Right renal pelvis (tissue), 4 donors: Measurements from ENCODE around the gene IL18RAP. TPM values are rescaled to one million over a fixed set of nuclear protein-coding genes. Genes with fewer than 3 reads are reported as not detected.

Experiments used
- DNase-seq, 4 donors: peaks; one replicate each; pipeline ENCODE4 v3.0.0-alpha.2; 2013; ENCODE audit warnings: low read depth in 4 of 4, low spot score in 3 of 4, missing footprints in 1 of 4
- polyA plus RNA-seq, 4 donors: library from polyadenylated mRNA; unstranded; fragments of 120-200 nt; gene quantifications; one replicate each; pipeline ENCODE4 v1.2.1, GENCODE V29; 2013; ENCODE audit not compliant: insufficient read length in 4 of 4

IL18RAP gene
- polyA plus RNA-seq, 4 donors: 0.18 to 0.36 (median 0.29) TPM

GRCh38 chr2:102451968-102452367 is 29.0 kb downstream of the IL18RAP start:
- no peak for DNase-seq

- no peak for DNase-seq
Measured at GRCh38 chr2:102453501-102453900, 30.5 kb downstream of the IL18RAP start.

DNA sequence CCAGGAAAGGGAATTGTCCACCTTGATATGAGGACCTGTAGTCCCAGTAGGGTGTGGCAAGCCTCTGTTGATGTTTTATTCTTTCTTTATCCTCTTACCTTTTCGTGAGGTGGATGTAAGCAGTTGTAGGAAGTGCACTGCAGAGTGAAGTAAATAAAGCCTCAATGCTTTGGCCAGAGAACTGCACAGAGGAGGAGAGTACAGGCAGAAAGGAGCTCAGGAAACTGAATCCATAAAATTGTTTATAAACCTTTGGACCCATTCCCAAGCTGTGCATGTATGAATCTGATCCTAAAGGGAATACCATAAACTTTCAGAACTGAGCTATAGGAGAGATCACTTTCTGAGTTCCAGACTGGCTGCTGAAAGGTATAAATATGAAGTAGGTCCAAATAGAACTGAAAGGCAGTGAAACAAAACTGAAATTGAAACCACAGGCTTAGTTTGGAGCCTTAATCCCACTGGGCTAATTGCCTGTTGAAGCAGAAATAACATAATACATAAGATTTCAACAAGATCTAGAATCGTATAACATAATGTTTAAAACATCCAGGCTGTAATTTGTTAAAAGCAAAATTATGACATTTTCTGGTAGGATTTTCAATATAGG is 32.2 kb downstream of the IL18RAP start:
- no peak for DNase-seq

DNA sequence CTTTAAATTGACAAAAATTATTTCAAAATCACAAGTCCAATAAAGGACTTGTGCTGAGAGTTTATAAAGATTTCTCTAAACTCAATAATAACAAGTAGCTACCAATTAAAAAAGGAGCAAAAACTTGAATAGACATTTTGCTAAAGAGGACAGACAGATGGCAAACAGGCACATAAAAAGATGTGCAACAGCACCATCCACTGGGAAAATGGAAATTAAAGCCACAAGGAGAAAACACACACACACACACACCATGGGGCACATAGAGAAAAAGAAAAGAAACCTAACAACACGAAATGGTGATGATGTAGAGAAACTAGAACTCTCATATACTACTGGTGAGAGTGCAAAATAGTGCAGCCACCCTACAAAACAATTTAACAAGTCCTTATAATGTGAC is 37.5 kb downstream of the IL18RAP start:
- DNase-seq: no peak

- no peak for DNase-seq
Measured at GRCh38 chr2:102461188-102461587, 38.2 kb downstream of the IL18RAP start.

DNA sequence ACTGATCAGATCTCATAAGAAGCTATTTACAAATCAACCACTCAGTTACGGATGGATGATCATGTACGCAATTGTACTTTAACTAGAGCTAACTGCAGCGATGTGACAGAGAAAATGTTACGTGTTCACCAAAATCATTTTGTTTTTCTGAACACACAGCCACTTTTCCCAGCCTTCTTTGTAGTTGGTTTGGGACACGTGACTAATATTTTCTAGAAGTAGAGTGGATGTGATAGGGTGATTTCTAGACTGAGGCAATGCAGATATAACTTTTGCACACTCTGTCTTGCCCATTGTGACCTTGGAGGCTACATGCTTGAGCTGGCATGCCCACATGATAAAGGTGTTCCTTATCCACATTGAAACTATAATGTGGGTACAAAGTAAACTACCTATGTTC is 40.2 kb downstream of the IL18RAP start:
- DNase-seq: no peak

GRCh38 chr2:102470168-102470567 is 47.2 kb downstream of the IL18RAP start:
- no peak for DNase-seq

- peak; percentile 18 to 36 (median 24) for DNase-seq
Measured at GRCh38 chr2:102473020-102473419, 50.1 kb downstream of the IL18RAP start, which contains the start of gene SLC9A4. Gene SLC9A4 (plus strand): TSS chr2:102473226. CDS start chr2:102473760, 534 bp downstream.

- no peak for DNase-seq
Measured at GRCh38 chr2:102473631-102474030, 50.7 kb downstream of the IL18RAP start.

DNA sequence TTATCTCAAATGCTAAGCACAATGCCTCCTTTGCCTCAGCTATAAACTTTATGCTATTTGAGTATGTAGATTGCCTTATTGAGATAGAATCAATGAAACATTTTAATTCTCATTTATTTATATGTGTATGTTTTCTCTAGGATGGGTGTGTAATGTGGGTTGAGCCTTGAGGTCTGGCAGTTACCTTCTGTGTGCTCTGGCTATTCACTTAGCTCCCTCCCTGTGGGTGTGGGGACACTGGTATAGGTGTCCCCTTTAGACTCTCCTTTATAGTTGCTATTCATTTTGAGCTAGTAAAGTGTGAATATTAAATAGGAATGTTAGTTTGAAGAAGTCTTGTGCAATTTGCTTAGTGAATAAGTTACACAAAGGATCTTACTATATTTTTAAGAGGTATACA is 51.8 kb downstream of the IL18RAP start:
- no peak for DNase-seq

DNA sequence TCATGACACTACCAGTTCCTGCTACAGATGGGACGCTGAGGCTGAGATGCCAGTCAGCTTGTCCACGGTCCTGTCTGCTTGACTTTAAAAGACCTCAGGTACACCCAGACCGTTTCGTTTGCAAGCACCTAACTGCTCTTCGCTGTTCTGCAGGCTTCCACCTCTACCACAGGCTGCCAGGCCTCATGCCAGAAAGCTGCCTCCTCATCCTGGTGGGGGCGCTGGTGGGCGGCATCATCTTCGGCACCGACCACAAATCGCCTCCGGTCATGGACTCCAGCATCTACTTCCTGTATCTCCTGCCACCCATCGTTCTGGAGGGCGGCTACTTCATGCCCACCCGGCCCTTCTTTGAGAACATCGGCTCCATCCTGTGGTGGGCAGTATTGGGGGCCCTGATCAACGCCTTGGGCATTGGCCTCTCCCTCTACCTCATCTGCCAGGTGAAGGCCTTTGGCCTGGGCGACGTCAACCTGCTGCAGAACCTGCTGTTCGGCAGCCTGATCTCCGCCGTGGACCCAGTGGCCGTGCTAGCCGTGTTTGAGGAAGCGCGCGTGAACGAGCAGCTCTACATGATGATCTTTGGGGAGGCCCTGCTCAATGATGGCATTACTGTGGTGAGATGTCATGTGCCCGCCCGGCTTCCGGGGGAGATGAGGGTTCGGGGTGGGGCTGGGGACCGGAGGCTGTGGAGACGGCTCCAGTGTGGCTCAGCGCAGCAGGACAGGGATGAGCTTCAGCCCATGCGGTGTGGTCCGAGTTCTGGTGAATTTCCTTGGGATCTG is 55.9 kb downstream of the IL18RAP start:
- DNase-seq: no peak

- DNase-seq: no peak
Measured at GRCh38 chr2:102480285-102481195, 57.6 kb downstream of the IL18RAP start.

DNA sequence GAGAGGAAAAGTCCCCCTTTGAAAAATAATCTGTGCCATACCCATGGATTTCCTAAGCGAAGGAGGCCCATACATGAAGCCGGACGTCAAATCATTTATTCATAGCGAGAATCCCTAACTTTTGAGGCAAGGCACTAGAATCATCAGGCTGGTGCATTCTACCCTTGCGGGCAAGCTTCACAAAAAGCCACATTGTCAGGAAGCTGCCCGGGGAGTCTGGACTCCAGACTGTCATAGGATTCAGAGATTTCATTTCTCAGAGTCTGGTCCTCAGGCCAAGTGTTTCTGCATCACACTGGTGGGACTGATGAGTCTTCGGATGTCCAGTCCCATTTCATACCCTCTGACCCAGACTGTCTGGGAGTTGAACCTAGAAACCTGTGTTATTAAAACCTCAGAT is 59.0 kb downstream of the IL18RAP start:
- no peak for DNase-seq

DNA sequence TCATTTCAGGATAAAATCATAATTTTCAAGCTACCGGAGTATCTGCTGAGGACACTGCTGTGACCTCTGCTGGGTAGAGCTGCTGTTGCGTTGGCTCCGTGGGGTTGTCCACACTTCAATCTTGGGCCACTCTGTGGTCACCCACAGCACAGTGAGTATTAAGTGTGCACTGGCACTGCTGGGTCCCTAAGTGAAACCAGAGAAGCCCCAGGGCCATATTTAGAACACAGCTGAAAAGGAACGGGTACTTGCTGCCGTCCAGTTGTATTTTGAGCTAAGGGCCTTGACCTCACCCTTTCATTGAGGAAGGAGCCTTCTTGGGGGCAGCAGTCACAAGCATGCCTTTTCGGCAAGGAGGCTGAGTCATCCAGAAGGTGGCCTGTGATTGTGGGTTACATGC is 60.1 kb downstream of the IL18RAP start:
- no peak for DNase-seq

GRCh38 chr2:102484310-102485061 is 61.5 kb downstream of the IL18RAP start:
- no peak for DNase-seq

- no peak for DNase-seq
Measured at GRCh38 chr2:102485147-102485785, 62.3 kb downstream of the IL18RAP start.

DNA sequence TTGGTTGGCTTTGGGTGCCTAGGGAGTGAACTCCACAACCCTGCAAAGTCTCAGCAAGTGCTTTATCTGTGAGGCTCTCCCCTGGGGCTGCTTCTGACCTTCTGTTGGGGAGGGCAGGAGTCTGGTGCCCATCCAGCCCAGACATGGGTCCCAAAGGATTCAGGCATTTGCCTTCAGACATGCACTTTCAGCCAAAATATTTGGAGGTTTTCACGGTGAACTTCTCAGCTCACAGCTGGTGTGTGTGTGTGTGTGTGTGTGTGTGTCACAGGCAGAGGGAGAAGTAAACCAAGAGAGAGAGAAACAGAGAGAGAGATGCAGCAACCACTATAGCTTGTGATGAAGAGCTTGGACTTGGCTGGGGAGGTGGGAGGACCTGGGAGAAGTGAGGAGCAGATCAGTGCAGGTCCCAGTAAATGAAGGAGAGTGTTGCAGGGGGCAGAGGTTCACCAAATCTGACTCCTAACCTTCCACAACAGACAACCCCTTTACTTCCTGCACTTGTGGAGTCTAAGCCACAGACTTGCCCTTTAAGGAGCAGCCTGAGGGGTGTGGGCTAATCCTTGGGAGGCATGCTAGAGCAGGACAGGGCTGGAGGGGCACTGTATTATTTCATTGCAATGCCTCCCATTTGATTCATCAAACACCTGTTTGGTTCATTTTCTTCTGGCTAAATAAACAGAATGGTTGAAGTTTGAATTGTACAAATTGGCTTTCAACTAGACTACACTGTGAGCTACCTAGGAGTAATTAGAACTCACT is 64.2 kb downstream of the IL18RAP start:
- no peak for DNase-seq

GRCh38 chr2:102487761-102488462 is 65.0 kb downstream of the IL18RAP start:
- DNase-seq: peak in 2 of 4 donors; percentile 8 to 13

DNA sequence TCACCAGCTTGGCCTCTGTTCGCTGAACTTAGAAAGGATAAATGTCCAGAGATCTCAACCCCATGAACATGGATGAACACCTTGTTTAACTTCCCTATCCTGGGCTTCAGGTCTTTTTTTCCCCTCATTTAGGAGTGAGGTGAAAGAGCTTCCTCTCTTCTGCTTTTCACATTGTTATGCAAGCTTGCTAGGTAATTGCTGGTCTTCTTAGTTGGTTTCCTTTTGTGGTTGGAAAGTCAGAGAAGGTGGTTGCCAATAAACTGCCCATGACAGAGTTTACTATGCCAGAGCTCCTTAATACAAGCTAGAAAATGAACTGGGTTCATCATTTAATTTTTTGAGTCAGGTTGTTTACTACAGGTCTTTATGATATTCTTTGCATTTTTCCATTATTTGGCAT is 66.7 kb downstream of the IL18RAP start:
- no peak for DNase-seq
